ENCODE results near the gene DNAJC10.

- no peak for TF ChIP-seq CTCF (IDR thresholded peaks at IDR 0.05 in 4 of 5, conservative IDR thresholded peaks at IDR 0.05 in 1 of 5)
- no peak for TF ChIP-seq POLR2A (IDR thresholded peaks at IDR 0.05)
Measured at GRCh38 chr2:182718459-182718858, 2.4 kb downstream of the DNAJC10 start.
